ENCODE results near the gene TFF1. TPM values are rescaled to one million over a fixed set of nuclear protein-coding genes. Genes with fewer than 3 reads are reported as not detected.

The TFF1 gene
- total RNA-seq, 4 donors from 2014 or later: not detected

GRCh38 chr21:42346866-42347600 lies 19.3 kb downstream of the TFF1 start:
- no peak for DNase-seq
- peaks cover 22 to 24% of the 10 kb centered on the region in 2 donors for H3K4me1 ChIP-seq
- 89 to 94% methylated on average over 30 of the region's 30 CpGs for WGBS, 2 donors
- TF ChIP-seq POLR2A (IDR thresholded peaks at IDR 0.05) (no peak), CTCF (IDR thresholded peaks at IDR 0.05) (no peak)
- H3K4me3 ChIP-seq (replicated peaks in 1 of 3): no peak overlapping the region
- H3K27ac ChIP-seq: no peak overlapping the region
- H3K9me3 ChIP-seq: no peaks in the 10 kb centered on the region
- intact Hi-C loops (cut with DNase I): no loop called here
- no peaks in the 10 kb centered on the region for H3K27me3 ChIP-seq
- H3K36me3 ChIP-seq: no peaks in the 10 kb centered on the region

- Histone ChIP-seq H3K9me3 (no peaks in the 10 kb centered on the region), H3K4me3 (replicated peaks in 1 of 3) (no peak overlapping the region), H3K36me3 (no peaks in the 10 kb centered on the region), H3K27me3 (no peaks in the 10 kb centered on the region), H3K27ac (no peak overlapping the region), H3K4me1 (peaks cover 19% of the 10 kb centered on the region in 2 donors)
- WGBS, 2 donors: 93% methylated on average over 9 of the region's 9 CpGs
- TF ChIP-seq CTCF (IDR thresholded peaks at IDR 0.05) (no peak), POLR2A (IDR thresholded peaks at IDR 0.05) (no peak)
- intact Hi-C loops (cut with DNase I): no loop called here
- DNase-seq: no peak
These were observed 19.9 kb downstream of the TFF1 start for GRCh38 chr21:42346441-42346840.

GRCh38 chr21:42344631-42345030 lies 21.7 kb downstream of the TFF1 start:
- H3K27me3 ChIP-seq: no peaks in the 10 kb centered on the region
- no peak overlapping the region for H3K4me3 ChIP-seq (replicated peaks in 1 of 3)
- H3K27ac ChIP-seq: no peak overlapping the region
- 66 to 79% methylated on average over 4 of the region's 4 CpGs for WGBS, 2 donors
- no peak for TF ChIP-seq POLR2A (IDR thresholded peaks at IDR 0.05)
- no peak for TF ChIP-seq CTCF (IDR thresholded peaks at IDR 0.05)
- DNase-seq: no peak
- intact Hi-C loops (cut with DNase I): no loop called here
- no peaks in the 10 kb centered on the region for H3K36me3 ChIP-seq
- no peaks in the 10 kb centered on the region for H3K9me3 ChIP-seq
- peaks cover 6 to 8% of the 10 kb centered on the region in 2 donors for H3K4me1 ChIP-seq

- H3K9me3 ChIP-seq: no peaks in the 10 kb centered on the region
- intact Hi-C loops (cut with DNase I): no loop called here
- no peak for TF ChIP-seq POLR2A (IDR thresholded peaks at IDR 0.05)
- TF ChIP-seq CTCF (IDR thresholded peaks at IDR 0.05): no peak
- H3K4me1 ChIP-seq: peaks cover 11 to 12% of the 10 kb centered on the region in 2 donors
- H3K27me3 ChIP-seq: no peaks in the 10 kb centered on the region
- no peak overlapping the region for H3K4me3 ChIP-seq (replicated peaks in 1 of 3)
- no peak for DNase-seq
- H3K27ac ChIP-seq: no peak overlapping the region
- no peaks in the 10 kb centered on the region for H3K36me3 ChIP-seq
- WGBS, 2 donors: 78 to 92% methylated on average over 8 to 11 of the region's 11 CpGs
These were observed 22.3 kb downstream of the TFF1 start for GRCh38 chr21:42343963-42344510.

- Histone ChIP-seq H3K27me3 (no peaks in the 10 kb centered on the region), H3K36me3 (no peaks in the 10 kb centered on the region), H3K27ac (no peak overlapping the region), H3K9me3 (no peaks in the 10 kb centered on the region), H3K4me1 (peaks cover 16 to 17% of the 10 kb centered on the region in 2 donors), H3K4me3 (replicated peaks in 1 of 3) (no peak overlapping the region)
- intact Hi-C loops (cut with DNase I): no loop called here
- TF ChIP-seq CTCF (IDR thresholded peaks at IDR 0.05) (no peak), POLR2A (IDR thresholded peaks at IDR 0.05) (no peak)
- WGBS, 2 donors: 94 to 97% methylated on average over 6 of the region's 6 CpGs
- DNase-seq: no peak
These were observed 22.8 kb downstream of the TFF1 start for GRCh38 chr21:42343556-42343955.

Data from thyroid gland (tissue), 4 donors.